Activated CD8-positive, alpha-beta T cell treated with anti-CD3 and anti-CD28 coated beads, Interleukin-2, amount 10 ng/mL, durations not matched to agents 7 days and 5 days (primary cell): ENCODE results near the gene BPIFB1. TPM values are rescaled to one million over a fixed set of nuclear protein-coding genes. Genes with fewer than 3 reads are reported as not detected.

ENCODE experiments used
- ATAC-seq: fragments of 150-1000 bp; cut with Tn5 transposase; one replicate; pipeline ENCODE4 v1.10.0; 2021; ENCODE audit warnings: moderate library complexity
- CTCF ChIA-PET: fragments of 350-600 bp; sonication (Branson Sonifier 250); formaldehyde crosslinking; loops from one replicate; lab custom pipeline; 2021; ENCODE audit warnings: antibody characterized with exemption; lab: Charles Lee
- POLR2A ChIA-PET: fragments of 350-600 bp; sonication (Branson Sonifier 250); formaldehyde crosslinking; loops from one replicate; lab custom pipeline; 2021; ENCODE audit warnings: antibody characterized with exemption; lab: Charles Lee
- DNase-seq: peaks from one replicate; pipeline ENCODE4 v3.0.0-alpha.2; 2020
- H3K27ac Mint-ChIP-seq: one replicate; pipeline ENCODE4 v1.8.0; 2021; ENCODE audit warnings: mild to moderate bottlenecking, mixed read lengths
- H3K27me3 Mint-ChIP-seq: one replicate; pipeline ENCODE4 v1.8.0; 2021; ENCODE audit warnings: low read depth, mixed read lengths
- H3K36me3 Mint-ChIP-seq: one replicate; pipeline ENCODE4 v1.8.0; 2021; ENCODE audit warnings: low read depth, mixed read lengths
- H3K4me1 Mint-ChIP-seq: one replicate; pipeline ENCODE4 v1.8.0; 2021; ENCODE audit warnings: low read depth, mixed read lengths
- H3K4me3 Mint-ChIP-seq: one replicate; pipeline ENCODE4 v1.8.0; 2021; ENCODE audit warnings: mild to moderate bottlenecking, mixed read lengths
- H3K9me3 Mint-ChIP-seq: one replicate; pipeline ENCODE4 v1.8.0; 2022; ENCODE audit warnings: mixed read lengths; ENCODE audit not compliant: insufficient read depth
- total RNA-seq, 2 experiments: library from RNA; stranded (reverse); gene quantifications; one replicate each; pipeline ENCODE4 v1.2.3, GENCODE V29; 2021

The BPIFB1 gene
- total RNA-seq, 2 experiments from 2014 or later: not detected

- no peak overlapping the region for H3K27ac Mint-ChIP-seq
- peaks cover 10% of the 10 kb centered on the region for H3K27me3 Mint-ChIP-seq
- DNase-seq (no peak), ATAC-seq (no peak)
- ChIA-PET CTCF (no interaction called here), POLR2A (no interaction called here)
- H3K4me3 Mint-ChIP-seq: no peak overlapping the region
- no peaks in the 10 kb centered on the region for H3K4me1 Mint-ChIP-seq
- H3K36me3 Mint-ChIP-seq: no peaks in the 10 kb centered on the region
- no peaks in the 10 kb centered on the region for H3K9me3 Mint-ChIP-seq
These were observed 1.9 kb downstream of the BPIFB1 start for GRCh38 chr20:33284937-33285336.

GRCh38 chr20:33285861-33286495 is 3.0 kb downstream of the BPIFB1 start:
- no peak overlapping the region for H3K4me3 Mint-ChIP-seq
- no peaks in the 10 kb centered on the region for H3K36me3 Mint-ChIP-seq
- H3K9me3 Mint-ChIP-seq: no peaks in the 10 kb centered on the region
- ChIA-PET POLR2A (no interaction called here), CTCF (no interaction called here)
- no peak for ATAC-seq
- peaks cover 10% of the 10 kb centered on the region for H3K27me3 Mint-ChIP-seq
- no peak for DNase-seq
- no peak overlapping the region for H3K27ac Mint-ChIP-seq
- H3K4me1 Mint-ChIP-seq: no peaks in the 10 kb centered on the region

- ATAC-seq (no peak), DNase-seq (no peak)
- Mint-ChIP-seq H3K9me3 (no peaks in the 10 kb centered on the region), H3K4me3 (no peak overlapping the region), H3K4me1 (no peaks in the 10 kb centered on the region), H3K27me3 (peaks cover 12% of the 10 kb centered on the region), H3K36me3 (no peaks in the 10 kb centered on the region), H3K27ac (no peak overlapping the region)
- CTCF ChIA-PET: interaction anchor here (1.4 kb wide), 1 partner anchor 192 kb away, joined by 3 read pairs; no protein-coding TSS in a partner anchor
- POLR2A ChIA-PET: no interaction called here
These were observed 4.9 kb downstream of the BPIFB1 start for GRCh38 chr20:33287884-33288283.

GRCh38 chr20:33290852-33291251 is 7.8 kb downstream of the BPIFB1 start:
- Mint-ChIP-seq H3K4me3 (no peak overlapping the region), H3K4me1 (no peaks in the 10 kb centered on the region), H3K36me3 (no peaks in the 10 kb centered on the region), H3K27me3 (peaks cover 5% of the 10 kb centered on the region), H3K9me3 (no peaks in the 10 kb centered on the region), H3K27ac (no peak overlapping the region)
- DNase-seq (no peak), ATAC-seq (no peak)
- ChIA-PET POLR2A (no interaction called here), CTCF (interaction anchor here (0.9 to 2.8 kb wide), 2 partner anchors 9 to 28 kb away, joined by 4 to 9 read pairs; partner anchors contain the start of gene BPIFB1)

DNA sequence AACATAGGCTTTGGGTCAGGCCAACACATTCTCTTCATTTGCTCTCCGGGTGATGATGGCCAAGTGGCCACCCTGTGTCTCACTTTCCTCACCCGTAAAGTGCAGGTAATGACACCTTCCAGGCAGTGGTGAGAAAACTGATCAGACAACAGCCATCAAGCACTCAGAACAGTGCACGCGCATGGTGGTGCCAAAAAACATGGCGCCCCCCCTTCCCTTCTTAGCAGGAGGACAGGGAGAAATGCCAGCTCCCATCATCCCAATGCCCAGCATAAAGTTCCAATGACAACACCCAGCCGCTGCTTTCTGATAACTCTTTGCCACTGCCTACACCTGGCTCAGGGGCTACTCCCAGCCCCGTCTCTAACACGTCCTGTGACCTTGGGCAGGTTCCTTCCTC is 8.4 kb downstream of the BPIFB1 start:
- H3K36me3 Mint-ChIP-seq: no peaks in the 10 kb centered on the region
- H3K4me3 Mint-ChIP-seq: no peak overlapping the region
- ChIA-PET POLR2A (no interaction called here), CTCF (interaction anchor here (0.6 to 2.8 kb wide), 7 partner anchors 9 to 502 kb away, joined by 3 to 9 read pairs (median 4); partner anchors contain the start of gene BPIFB1)
- H3K4me1 Mint-ChIP-seq: no peaks in the 10 kb centered on the region
- DNase-seq (no peak), ATAC-seq (no peak)
- peaks cover 5% of the 10 kb centered on the region for H3K27me3 Mint-ChIP-seq
- H3K9me3 Mint-ChIP-seq: no peaks in the 10 kb centered on the region
- no peak overlapping the region for H3K27ac Mint-ChIP-seq

DNA sequence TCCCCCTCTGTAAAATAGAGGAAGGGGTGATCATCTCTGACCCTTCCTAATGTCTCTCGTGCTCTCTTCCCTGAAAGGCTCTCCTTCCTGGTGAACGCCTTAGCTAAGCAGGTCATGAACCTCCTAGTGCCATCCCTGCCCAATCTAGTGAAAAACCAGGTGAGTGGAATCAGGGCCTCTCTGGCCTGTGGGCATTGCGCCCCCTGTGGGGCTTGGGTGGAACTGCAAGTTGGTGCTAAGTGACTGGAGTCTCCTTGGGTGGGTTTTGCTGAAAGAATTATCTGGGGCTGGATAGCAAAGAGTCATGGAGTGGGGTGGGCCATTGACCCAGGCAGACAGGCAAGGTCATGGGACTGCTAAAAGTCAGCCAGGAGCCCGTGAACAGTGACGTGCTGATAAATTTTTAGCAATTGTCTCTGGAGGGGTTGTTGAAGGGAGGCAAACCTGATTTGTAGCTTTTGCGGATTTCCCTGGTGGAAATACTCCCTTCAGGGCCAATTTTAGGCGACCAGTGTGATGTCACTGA is 8.9 kb downstream of the BPIFB1 start:
- Mint-ChIP-seq H3K27me3 (peaks cover 3% of the 10 kb centered on the region), H3K9me3 (no peaks in the 10 kb centered on the region), H3K27ac (no peak overlapping the region), H3K4me1 (no peaks in the 10 kb centered on the region), H3K36me3 (no peaks in the 10 kb centered on the region), H3K4me3 (no peak overlapping the region)
- ChIA-PET POLR2A (no interaction called here), CTCF (interaction anchor here (0.6 to 2.8 kb wide), 12 partner anchors 9 to 503 kb away, joined by 3 to 9 read pairs (median 4); partner anchors contain the start of gene BPIFB1)
- DNase-seq: peak; percentile 74
- ATAC-seq: peak; percentile 69

DNA sequence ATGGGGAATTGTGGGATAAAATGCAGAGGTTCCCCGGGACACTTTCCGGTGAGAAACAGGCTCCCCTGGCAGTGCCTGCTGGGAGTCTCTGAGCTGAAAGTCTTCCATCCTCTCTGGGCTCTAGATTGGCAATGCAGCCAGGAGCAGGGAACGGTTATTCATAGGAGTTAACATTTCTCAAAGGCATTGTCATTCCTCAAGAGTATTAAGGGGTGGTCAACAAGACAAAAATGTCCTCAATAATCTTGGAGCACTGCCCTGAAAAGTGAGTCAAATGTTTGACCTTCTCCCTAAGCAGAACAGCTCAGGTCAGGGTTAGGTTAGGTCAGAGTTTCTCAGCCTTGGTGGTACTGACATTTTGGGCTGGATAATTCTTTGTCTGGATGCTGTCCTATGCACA is 13.2 kb downstream of the BPIFB1 start:
- ChIA-PET POLR2A (no interaction called here), CTCF (interaction anchor here (1.1 to 1.3 kb wide), 2 partner anchors 34 to 149 kb away, joined by 3 read pairs; no protein-coding TSS in a partner anchor)

GRCh38 chr20:33298391-33298790 is 15.4 kb downstream of the BPIFB1 start:
- Mint-ChIP-seq H3K27ac (no peak overlapping the region), H3K27me3 (peaks cover 12% of the 10 kb centered on the region), H3K4me3 (no peak overlapping the region), H3K9me3 (no peaks in the 10 kb centered on the region), H3K36me3 (no peaks in the 10 kb centered on the region), H3K4me1 (peaks cover 2% of the 10 kb centered on the region)
- no peak for ATAC-seq
- no peak for DNase-seq
- ChIA-PET CTCF (no interaction called here), POLR2A (no interaction called here)

More for the DNA sequence above, 13.2 kb downstream of the BPIFB1 start:
- DNase-seq: no peak
- H3K4me1 Mint-ChIP-seq: peaks cover 2% of the 10 kb centered on the region
- H3K36me3 Mint-ChIP-seq: no peaks in the 10 kb centered on the region
- H3K27ac Mint-ChIP-seq: no peak overlapping the region
- H3K4me3 Mint-ChIP-seq: no peak overlapping the region
- no peaks in the 10 kb centered on the region for H3K9me3 Mint-ChIP-seq
- H3K27me3 Mint-ChIP-seq: peaks cover 11% of the 10 kb centered on the region
- no peak for ATAC-seq

DNA sequence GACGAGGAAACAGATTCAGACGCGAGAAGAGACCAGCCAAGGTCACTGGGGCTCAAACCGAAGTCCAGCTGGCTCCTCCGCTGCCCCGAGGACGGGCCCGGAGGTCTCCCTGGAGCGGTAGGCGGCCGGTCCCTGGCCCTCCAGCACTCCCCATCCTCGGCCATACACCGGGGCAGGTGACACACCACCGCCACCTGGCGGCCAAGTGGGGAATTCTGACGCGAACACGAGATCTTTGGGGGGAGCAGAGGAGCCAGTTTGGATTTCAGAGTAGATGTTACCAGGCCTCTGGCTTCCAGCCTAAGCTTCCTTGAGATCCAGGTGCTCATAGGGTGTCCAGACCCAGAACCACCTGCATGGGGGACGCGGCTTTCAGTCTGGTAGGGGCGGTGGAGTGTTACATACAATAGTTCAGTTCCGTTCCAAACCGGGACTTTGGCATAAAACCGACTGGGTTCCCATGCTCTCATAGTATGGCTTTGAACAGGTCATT is 16.1 kb downstream of the BPIFB1 start:
- Mint-ChIP-seq H3K36me3 (no peaks in the 10 kb centered on the region), H3K4me1 (peaks cover 2% of the 10 kb centered on the region), H3K9me3 (no peaks in the 10 kb centered on the region), H3K4me3 (no peak overlapping the region), H3K27me3 (peaks cover 12% of the 10 kb centered on the region), H3K27ac (no peak overlapping the region)
- CTCF ChIA-PET: interaction anchor here (0.7 to 1.8 kb wide), 4 partner anchors 15 to 397 kb away, joined by 4 to 5 read pairs (median 4); no protein-coding TSS in a partner anchor
- ATAC-seq (peak; percentile 91), DNase-seq (peak; percentile 80)
- POLR2A ChIA-PET: no interaction called here

DNA sequence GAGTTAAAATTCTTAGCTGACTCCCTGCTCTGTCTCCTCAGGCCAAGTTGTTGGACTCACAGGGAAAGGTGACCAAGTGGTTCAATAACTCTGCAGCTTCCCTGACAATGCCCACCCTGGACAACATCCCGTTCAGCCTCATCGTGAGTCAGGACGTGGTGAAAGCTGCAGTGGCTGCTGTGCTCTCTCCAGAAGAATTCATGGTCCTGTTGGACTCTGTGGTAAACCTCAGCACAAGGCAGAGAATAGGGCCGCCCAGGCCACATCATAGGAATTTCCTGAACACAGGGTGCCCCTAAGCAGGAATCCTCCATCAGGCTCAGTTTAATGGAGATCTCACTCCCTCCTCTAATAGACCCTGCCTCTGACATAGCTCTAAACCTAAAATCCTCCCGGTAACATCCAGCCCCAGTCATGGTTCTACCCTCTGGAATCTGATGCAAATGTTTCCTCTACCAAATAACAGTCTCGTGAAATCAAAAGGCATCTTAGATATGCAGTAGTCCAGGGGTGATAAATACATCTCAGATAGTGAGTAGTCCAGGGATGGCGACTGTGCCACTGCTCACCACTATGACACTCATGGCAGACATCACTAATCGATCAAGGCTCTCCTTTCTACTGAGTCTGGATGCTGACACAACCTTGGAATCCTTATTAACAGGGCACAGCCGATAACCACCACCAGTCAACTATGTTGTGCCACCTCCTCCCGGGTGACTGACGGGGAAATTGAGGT is 18.3 kb downstream of the BPIFB1 start:
- Mint-ChIP-seq H3K27ac (no peak overlapping the region), H3K4me1 (peaks cover 2% of the 10 kb centered on the region), H3K36me3 (no peaks in the 10 kb centered on the region), H3K27me3 (peaks cover 12% of the 10 kb centered on the region), H3K4me3 (no peak overlapping the region), H3K9me3 (no peaks in the 10 kb centered on the region)
- no peak for DNase-seq
- ChIA-PET CTCF (interaction anchor here (1.2 to 1.8 kb wide), 5 partner anchors 9 to 133 kb away, joined by 3 to 7 read pairs (median 3); no protein-coding TSS in a partner anchor), POLR2A (interaction anchor here (0.7 kb wide), 1 partner anchor 704 kb away, joined by 3 read pairs; no protein-coding TSS in a partner anchor)
- no peak for ATAC-seq

GRCh38 chr20:33303595-33303994 is 20.6 kb downstream of the BPIFB1 start:
- peaks cover 2% of the 10 kb centered on the region for H3K4me1 Mint-ChIP-seq
- CTCF ChIA-PET: interaction anchor here (1.4 kb wide), 1 partner anchor 207 kb away, joined by 3 read pairs; no protein-coding TSS in a partner anchor

More at GRCh38 chr20:33303595-33303994, 20.6 kb downstream of the BPIFB1 start:
- ATAC-seq: no peak
- Mint-ChIP-seq H3K9me3 (no peaks in the 10 kb centered on the region), H3K27ac (no peak overlapping the region), H3K27me3 (peaks cover 3% of the 10 kb centered on the region), H3K4me3 (no peak overlapping the region), H3K36me3 (no peaks in the 10 kb centered on the region)
- DNase-seq: no peak
- POLR2A ChIA-PET: no interaction called here
